Prostate gland (tissue), 2 donors: ENCODE results near the gene GALK1.
"Not testable (repeated sequence)": the region's sequence is repeated elsewhere in the genome, so short reads cannot be mapped to it uniquely, and the experiment has no call there.

Source experiments
- CTCF ChIP-seq, 4 experiments: fragments of 200-600 bp in 2 of 4; fragments of 450-650 bp in 2 of 4; sonication (generic) in 2 of 4; IDR thresholded peaks; 1 replicate in 3 of 4; 2 replicates in 1 of 4; pipeline ENCODE4 v1.5.1; 2016 to 2019; ENCODE audit warnings: antibody characterized with exemption in 4 of 4, mild to moderate bottlenecking in 2 of 4, moderate library complexity in 2 of 4
- POLR2A ChIP-seq: fragments of 450-650 bp; IDR thresholded peaks from one replicate; pipeline ENCODE4 v1.6.1; 2016; ENCODE audit warnings: antibody characterized with exemption, mild to moderate bottlenecking
- POLR2AphosphoS5 ChIP-seq: sonication (generic); formaldehyde crosslinking; IDR thresholded peaks from one replicate; pipeline ENCODE4 v1.6.1; 2017; ENCODE audit warnings: antibody characterized with exemption

- TF ChIP-seq CTCF (IDR thresholded peaks at IDR 0.05); POLR2A; POLR2AphosphoS5: not testable (repeated sequence)
Measured at GRCh38 chr17:75778066-75778860, 13.3 kb upstream of the GALK1 start.
